ENCODE data around the gene AZU1.

Gene AZU1

GRCh38 chr19:781800-782184 lies 45.8 kb upstream of the AZU1 start:
- Histone ChIP-seq H3K79me2 (ENCODE audit: insufficient read depth, low read length) (no peaks in the 10 kb centered on the region), H3K27me3 (ENCODE audit: low read length) (no peaks in the 10 kb centered on the region), H3K36me3 (ENCODE audit: low read length) (no peaks in the 10 kb centered on the region), H3F3A (ENCODE audit: insufficient read depth) (no peaks in the 10 kb centered on the region), H3K27ac (ENCODE audit: low read depth, low read length) (no peak overlapping the region), H3K9ac (ENCODE audit: low read length) (no peak overlapping the region), H2AFZ (ENCODE audit: low read depth, low read length, severe bottlenecking) (no peak overlapping the region), H3K4me2 (ENCODE audit: low read depth, low read length, poor library complexity, severe bottlenecking) (no peak overlapping the region), H3K9me3 (ENCODE audit: insufficient read depth, low read length) (no peaks in the 10 kb centered on the region), H3K9me2 (replicated peaks; ENCODE audit: insufficient read depth, low read length) (no peaks in the 10 kb centered on the region), H4K20me1 (ENCODE audit: low read depth, low read length) (no peaks in the 10 kb centered on the region), H3K4me3 (ENCODE audit: insufficient read depth, low read length, poor library complexity, severe bottlenecking) (no peak overlapping the region)
- no peak for TF ChIP-seq CTCF (IDR thresholded peaks at IDR 0.05; ENCODE audit: insufficient read depth, low read length, poor library complexity, severe bottlenecking)
- no peak for TF ChIP-seq EZH2phosphoT487 (conservative IDR thresholded peaks at IDR 0.05; ENCODE audit: low read length)

- Histone ChIP-seq H3K9ac (ENCODE audit: low read length) (no peak overlapping the region), H3K79me2 (ENCODE audit: insufficient read depth, low read length) (no peaks in the 10 kb centered on the region), H3K9me2 (replicated peaks; ENCODE audit: insufficient read depth, low read length) (no peaks in the 10 kb centered on the region), H3K9me3 (ENCODE audit: insufficient read depth, low read length) (no peaks in the 10 kb centered on the region), H3K4me2 (ENCODE audit: low read depth, low read length, poor library complexity, severe bottlenecking) (no peak overlapping the region), H4K20me1 (ENCODE audit: low read depth, low read length) (no peaks in the 10 kb centered on the region), H3K36me3 (ENCODE audit: low read length) (no peaks in the 10 kb centered on the region), H3K4me3 (ENCODE audit: insufficient read depth, low read length, poor library complexity, severe bottlenecking) (no peak overlapping the region), H3K27ac (ENCODE audit: low read depth, low read length) (no peak overlapping the region), H2AFZ (ENCODE audit: low read depth, low read length, severe bottlenecking) (no peak overlapping the region), H3F3A (ENCODE audit: insufficient read depth) (no peaks in the 10 kb centered on the region), H3K27me3 (ENCODE audit: low read length) (no peaks in the 10 kb centered on the region)
- no peak for TF ChIP-seq EZH2phosphoT487 (conservative IDR thresholded peaks at IDR 0.05; ENCODE audit: low read length)
- TF ChIP-seq CTCF (IDR thresholded peaks at IDR 0.05; ENCODE audit: insufficient read depth, low read length, poor library complexity, severe bottlenecking), result no peak
Observed at GRCh38 chr19:782185-782877, 45.3 kb upstream of the AZU1 start.

GRCh38 chr19:782878-783668 lies 44.6 kb upstream of the AZU1 start:
- TF ChIP-seq EZH2phosphoT487 (conservative IDR thresholded peaks at IDR 0.05; ENCODE audit: low read length), result no peak
- TF ChIP-seq CTCF (IDR thresholded peaks at IDR 0.05; ENCODE audit: insufficient read depth, low read length, poor library complexity, severe bottlenecking), result no peak
- H3K79me2 ChIP-seq (ENCODE audit: insufficient read depth, low read length), result no peaks in the 10 kb centered on the region
- no peak overlapping the region for H3K4me3 ChIP-seq (ENCODE audit: insufficient read depth, low read length, poor library complexity, severe bottlenecking)
- H3K27me3 ChIP-seq (ENCODE audit: low read length), result no peaks in the 10 kb centered on the region
- no peak overlapping the region for H3K4me2 ChIP-seq (ENCODE audit: low read depth, low read length, poor library complexity, severe bottlenecking)
- H2AFZ ChIP-seq (ENCODE audit: low read depth, low read length, severe bottlenecking), result no peak overlapping the region
- H3F3A ChIP-seq (ENCODE audit: insufficient read depth), result no peaks in the 10 kb centered on the region
- H4K20me1 ChIP-seq (ENCODE audit: low read depth, low read length), result no peaks in the 10 kb centered on the region
- H3K9ac ChIP-seq (ENCODE audit: low read length), result no peak overlapping the region
- H3K36me3 ChIP-seq (ENCODE audit: low read length), result no peaks in the 10 kb centered on the region
- no peaks in the 10 kb centered on the region for H3K9me2 ChIP-seq (replicated peaks; ENCODE audit: insufficient read depth, low read length)
- H3K27ac ChIP-seq (ENCODE audit: low read depth, low read length), result no peak overlapping the region
- no peaks in the 10 kb centered on the region for H3K9me3 ChIP-seq (ENCODE audit: insufficient read depth, low read length)
